ENCODE data around the gene PLB1. TPM values are rescaled to one million over a fixed set of nuclear protein-coding genes. Genes with fewer than 3 reads are reported as not detected.
A peak's percentile ranks its signal among the peaks of the same experiment; 100 is the strongest.

Gene PLB1
- total and polyA plus RNA-seq, 2 experiments from 2014 or later, result 0.06 to 0.21 TPM

GRCh38 chr2:28566521-28567041 is 70.7 kb downstream of the PLB1 start:
- H3F3A ChIP-seq (replicated peaks; ENCODE audit: low read depth), result no peaks in the 10 kb centered on the region
- no peaks in the 10 kb centered on the region for H3K79me2 ChIP-seq (replicated peaks; ENCODE audit: insufficient read depth)
- no peaks in the 10 kb centered on the region for H3K36me3 Mint-ChIP-seq (ENCODE audit: low read depth)
- no peaks in the 10 kb centered on the region for H3K36me3 ChIP-seq (ENCODE audit: insufficient read depth)
- peaks cover 12% of the 10 kb centered on the region for H3K4me1 Mint-ChIP-seq
- peak overlapping the region; percentile 77 for H3K4me3 ChIP-seq
- peaks cover 8% of the 10 kb centered on the region; the same call in 1 of the 2 replicates for H3K4me1 ChIP-seq (ENCODE audit: insufficient read depth)
- DNase-seq (ENCODE audit: low spot score), result peak; percentile 88
- no peak overlapping the region; the same call in 1 of the 2 replicates for H3K27ac Mint-ChIP-seq
- H3K4me2 ChIP-seq, result peak overlapping the region; percentile 77
- no peaks in the 10 kb centered on the region for H3K9me2 ChIP-seq (ENCODE audit: insufficient read depth)
- H3K27ac ChIP-seq (ENCODE audit: low read depth), result no peak overlapping the region
- TF ChIP-seq ETS1 (IDR thresholded peaks at IDR 0.05) (no peak), ZNF462 (CRISPR knock-in tag; IDR thresholded peaks at IDR 0.05) (no peak), CTCF (conservative IDR thresholded peaks at IDR 0.05; ENCODE audit: low read depth in 2 of 2) (peak; percentile 83 to 96), ZNF114 (CRISPR knock-in tag; IDR thresholded peaks at IDR 0.05) (no peak), STAT1 (IDR thresholded peaks at IDR 0.05; ENCODE audit: unreplicated experiment) (no peak), CREB1 (CRISPR knock-in tag; IDR thresholded peaks at IDR 0.05; ENCODE audit: low read depth) (peak; percentile 65), EZH2 (IDR thresholded peaks at IDR 0.05; ENCODE audit: low read depth, unreplicated experiment) (no peak), REST (IDR thresholded peaks at IDR 0.05; ENCODE audit: unreplicated experiment) (no peak), NANOG (IDR thresholded peaks at IDR 0.05; ENCODE audit: borderline replicate concordance) (no peak), POLR2AphosphoS5 (IDR thresholded peaks at IDR 0.05; ENCODE audit: low read depth) (no peak), ZNF331 (CRISPR knock-in tag; IDR thresholded peaks at IDR 0.05; ENCODE audit: low read depth) (no peak), EZH2phosphoT487 (IDR thresholded peaks at IDR 0.05; ENCODE audit: unreplicated experiment) (no peak)
- H3K9me3 Mint-ChIP-seq, result 0 out of 3 replicates have a peak, but pooled peaks cover 4% of the 10 kb centered on the region
- no peaks in the 10 kb centered on the region for H3K27me3 ChIP-seq (ENCODE audit: insufficient read depth)
- ATAC-seq, result peak; percentile 97
- H3K4me3 Mint-ChIP-seq, result peak overlapping the region; percentile 90
- peaks cover 9% of the 10 kb centered on the region for H3K27me3 Mint-ChIP-seq (ENCODE audit: insufficient read depth, low read depth, poor library complexity)
- peak overlapping the region; percentile 98 for H2AFZ ChIP-seq
- H4K20me1 ChIP-seq (replicated peaks; ENCODE audit: insufficient read depth), result no peaks in the 10 kb centered on the region
